Right lobe of liver (tissue), 4 donors: Measurements from ENCODE around the gene RSU1.

ENCODE experiments used
- CTCF ChIP-seq, 4 donors: fragments of 200-600 bp in 3 of 4; fragments of 450-650 bp in 1 of 4; IDR thresholded peaks; one replicate each; pipeline versions ENCODE4 v1.5.1 to v1.8.0; 2016 to 2022; ENCODE audit warnings: antibody characterized with exemption in 4 of 4, mild to moderate bottlenecking in 2 of 4
- POLR2A ChIP-seq: fragments of 450-650 bp; IDR thresholded peaks from one replicate; pipeline ENCODE4 v1.6.1; 2017; ENCODE audit warnings: antibody characterized with exemption, mild to moderate bottlenecking
- donor health status: DM: no; HTN: no; CAD: no.
- donor health status: DM: no; HTN: no; CAD: no.
- donor health status: DM: no; HTN: yes; CAD: no.

- TF ChIP-seq CTCF (IDR thresholded peaks at IDR 0.05): no peak
- no peak for TF ChIP-seq POLR2A
Observed at GRCh38 chr10:16663444-16663843, 153.8 kb downstream of the RSU1 start.
